ENCODE results near the gene HESX1.

- TF ChIP-seq, protein P1, sequence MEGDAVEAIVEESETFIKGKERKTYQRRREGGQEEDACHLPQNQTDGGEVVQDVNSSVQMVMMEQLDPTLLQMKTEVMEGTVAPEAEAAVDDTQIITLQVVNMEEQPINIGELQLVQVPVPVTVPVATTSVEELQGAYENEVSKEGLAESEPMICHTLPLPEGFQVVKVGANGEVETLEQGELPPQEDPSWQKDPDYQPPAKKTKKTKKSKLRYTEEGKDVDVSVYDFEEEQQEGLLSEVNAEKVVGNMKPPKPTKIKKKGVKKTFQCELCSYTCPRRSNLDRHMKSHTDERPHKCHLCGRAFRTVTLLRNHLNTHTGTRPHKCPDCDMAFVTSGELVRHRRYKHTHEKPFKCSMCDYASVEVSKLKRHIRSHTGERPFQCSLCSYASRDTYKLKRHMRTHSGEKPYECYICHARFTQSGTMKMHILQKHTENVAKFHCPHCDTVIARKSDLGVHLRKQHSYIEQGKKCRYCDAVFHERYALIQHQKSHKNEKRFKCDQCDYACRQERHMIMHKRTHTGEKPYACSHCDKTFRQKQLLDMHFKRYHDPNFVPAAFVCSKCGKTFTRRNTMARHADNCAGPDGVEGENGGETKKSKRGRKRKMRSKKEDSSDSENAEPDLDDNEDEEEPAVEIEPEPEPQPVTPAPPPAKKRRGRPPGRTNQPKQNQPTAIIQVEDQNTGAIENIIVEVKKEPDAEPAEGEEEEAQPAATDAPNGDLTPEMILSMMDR (IDR thresholded peaks at IDR 0.05): no peak
- TF ChIP-seq EZH2 (IDR thresholded peaks at IDR 0.05): no peak
Measured at GRCh38 chr3:57158813-57159738, 40.7 kb downstream of the HESX1 start.
